Tibial artery (tissue), 4 donors: ENCODE results near the gene CFAP157.

Experiments
- DNase-seq, 2 donors: peaks; one replicate each; pipeline ENCODE4 v3.0.0-alpha.2; 2019
- H3K27ac ChIP-seq, 2 donors: fragments of 200-600 bp; sonication (generic) in 1 of 2; 1 replicate in 1 of 2; 2 replicates in 1 of 2; pipeline ENCODE4 v1.5.1; 2018 to 2019; ENCODE audit warnings: mild to moderate bottlenecking in 1 of 2
- H3K27me3 ChIP-seq, 2 donors: fragments of 200-600 bp; sonication (generic) in 1 of 2; one replicate each; pipeline versions ENCODE4 v1.5.1 to v1.6.0; 2016 to 2019
- H3K36me3 ChIP-seq, 3 donors: fragments of 200-600 bp; sonication (generic) in 2 of 3; one replicate each; pipeline ENCODE4 v1.5.1; 2016 to 2019; ENCODE audit warnings: mild to moderate bottlenecking in 2 of 3
- H3K4me1 ChIP-seq, 4 donors: fragments of 200-600 bp; sonication (generic) in 2 of 4; 1 replicate in 3 of 4; 2 replicates in 1 of 4; pipeline ENCODE4 v1.5.1; 2016 to 2019
- H3K4me3 ChIP-seq, 2 donors: fragments of 200-600 bp; sonication (generic) in 1 of 2; 1 replicate in 1 of 2; 2 replicates in 1 of 2; pipeline ENCODE4 v1.5.1; 2018 to 2019; ENCODE audit warnings: mild to moderate bottlenecking in 2 of 2
- H3K9me3 ChIP-seq, 3 donors: fragments of 200-600 bp; sonication (generic) in 1 of 3; one replicate each; pipeline ENCODE4 v1.5.1; 2016 to 2019
- CTCF ChIP-seq, 2 experiments: fragments of 200-600 bp in 1 of 2; fragments of 450-650 bp in 1 of 2; IDR thresholded peaks; one replicate each; pipeline ENCODE4 v1.5.1; 2017 to 2019; ENCODE audit warnings: antibody characterized with exemption in 2 of 2, mild to moderate bottlenecking in 1 of 2, moderate library complexity in 1 of 2
- intact Hi-C: fragments of 100-400 bp; cut with DNase I; formaldehyde crosslinking; loops from one replicate; pipeline ENCODE4 v1.15.0; 2023; ENCODE audit warnings: low total_unique reads

Gene CFAP157

GRCh38 chr9:127698985-127699670, 7.7 kb upstream of the CFAP157 start:
- Histone ChIP-seq H3K9me3 (no peaks in the 10 kb centered on the region), H3K36me3 (peaks cover 0 to 5% (median 0%) of the 10 kb centered on the region in 3 donors), H3K27me3 (no peaks in the 10 kb centered on the region), H3K27ac (peak overlapping the region; percentile 76 to 79), H3K4me1 (peaks cover 0 to 8% (median 0%) of the 10 kb centered on the region in 4 donors), H3K4me3 (peak overlapping the region; percentile 29 to 45)
- peak; percentile 98 to 99 for DNase-seq
- peak; percentile 22 to 45 for TF ChIP-seq CTCF (IDR thresholded peaks at IDR 0.05)
- intact Hi-C loops, result no loop called here

GRCh38 chr9:127700140-127700539, 6.6 kb upstream of the CFAP157 start:
- Histone ChIP-seq H3K27ac (peak overlapping the region; percentile 76 to 79), H3K27me3 (peaks cover 0 to 5% of the 10 kb centered on the region in 2 donors), H3K9me3 (no peaks in the 10 kb centered on the region), H3K4me1 (peaks cover 0 to 8% (median 0%) of the 10 kb centered on the region in 4 donors), H3K4me3 (no peak overlapping the region), H3K36me3 (no peaks in the 10 kb centered on the region)
- no peak for DNase-seq
- TF ChIP-seq CTCF (IDR thresholded peaks at IDR 0.05), result no peak
- intact Hi-C loops, result no loop called here

GRCh38 chr9:127700594-127701255, 6.1 kb upstream of the CFAP157 start:
- no peak for TF ChIP-seq CTCF (IDR thresholded peaks at IDR 0.05)
- H3K27ac ChIP-seq, result no peak overlapping the region
- no peak for DNase-seq

GRCh38 chr9:127703289-127703946, 3.4 kb upstream of the CFAP157 start:
- no peak for TF ChIP-seq CTCF (IDR thresholded peaks at IDR 0.05)
- H3K4me3 ChIP-seq, result no peak overlapping the region
- peaks cover 0 to 8% (median 0%) of the 10 kb centered on the region in 4 donors for H3K4me1 ChIP-seq
- DNase-seq, result no peak
- H3K27me3 ChIP-seq, result peaks cover 0 to 31% of the 10 kb centered on the region in 2 donors
- H3K36me3 ChIP-seq, result no peaks in the 10 kb centered on the region
- H3K9me3 ChIP-seq, result no peaks in the 10 kb centered on the region
- intact Hi-C loops, result no loop called here
- no peak overlapping the region for H3K27ac ChIP-seq

More at GRCh38 chr9:127700594-127701255, 6.1 kb upstream of the CFAP157 start:
- H3K36me3 ChIP-seq, result no peaks in the 10 kb centered on the region
- peaks cover 0 to 8% (median 0%) of the 10 kb centered on the region in 4 donors for H3K4me1 ChIP-seq
- no peaks in the 10 kb centered on the region for H3K9me3 ChIP-seq
- intact Hi-C loops, result no loop called here
- peaks cover 0 to 11% of the 10 kb centered on the region in 2 donors for H3K27me3 ChIP-seq
- H3K4me3 ChIP-seq, result no peak overlapping the region

- Histone ChIP-seq H3K4me1 (no peaks in the 10 kb centered on the region), H3K9me3 (no peaks in the 10 kb centered on the region), H3K27me3 (peaks cover 0 to 31% of the 10 kb centered on the region in 2 donors), H3K36me3 (no peaks in the 10 kb centered on the region), H3K4me3 (no peak overlapping the region), H3K27ac (no peak overlapping the region)
- TF ChIP-seq CTCF (IDR thresholded peaks at IDR 0.05), result no peak
- DNase-seq, result no peak
- intact Hi-C loops, result no loop called here
Measured at GRCh38 chr9:127705577-127706379, 1.0 kb upstream of the CFAP157 start.
